ENCODE measurements around the gene PRKAR2B.

DNA sequence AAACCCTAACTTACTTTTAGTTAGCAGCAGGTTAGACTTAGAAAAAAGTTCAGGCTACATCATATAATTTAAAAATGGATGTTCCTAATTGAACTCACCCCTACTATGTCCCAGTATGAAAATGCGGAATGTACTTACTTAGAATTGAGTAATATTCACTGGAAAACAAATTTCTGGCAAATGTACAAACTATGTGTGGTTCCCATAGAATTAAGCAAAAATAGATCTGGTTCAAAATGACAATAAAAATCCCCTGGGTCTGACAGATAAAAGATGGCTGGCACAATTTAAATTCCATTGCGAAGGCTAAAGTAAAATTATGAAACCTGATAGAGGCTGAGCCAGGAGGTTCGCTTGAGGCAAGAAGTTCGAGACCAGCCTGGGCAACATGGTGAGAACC, 42.4 kb upstream of the PRKAR2B start:
- TF ChIP-seq, protein P1, sequence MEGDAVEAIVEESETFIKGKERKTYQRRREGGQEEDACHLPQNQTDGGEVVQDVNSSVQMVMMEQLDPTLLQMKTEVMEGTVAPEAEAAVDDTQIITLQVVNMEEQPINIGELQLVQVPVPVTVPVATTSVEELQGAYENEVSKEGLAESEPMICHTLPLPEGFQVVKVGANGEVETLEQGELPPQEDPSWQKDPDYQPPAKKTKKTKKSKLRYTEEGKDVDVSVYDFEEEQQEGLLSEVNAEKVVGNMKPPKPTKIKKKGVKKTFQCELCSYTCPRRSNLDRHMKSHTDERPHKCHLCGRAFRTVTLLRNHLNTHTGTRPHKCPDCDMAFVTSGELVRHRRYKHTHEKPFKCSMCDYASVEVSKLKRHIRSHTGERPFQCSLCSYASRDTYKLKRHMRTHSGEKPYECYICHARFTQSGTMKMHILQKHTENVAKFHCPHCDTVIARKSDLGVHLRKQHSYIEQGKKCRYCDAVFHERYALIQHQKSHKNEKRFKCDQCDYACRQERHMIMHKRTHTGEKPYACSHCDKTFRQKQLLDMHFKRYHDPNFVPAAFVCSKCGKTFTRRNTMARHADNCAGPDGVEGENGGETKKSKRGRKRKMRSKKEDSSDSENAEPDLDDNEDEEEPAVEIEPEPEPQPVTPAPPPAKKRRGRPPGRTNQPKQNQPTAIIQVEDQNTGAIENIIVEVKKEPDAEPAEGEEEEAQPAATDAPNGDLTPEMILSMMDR (IDR thresholded peaks at IDR 0.05) = no peak
- no peak for TF ChIP-seq ZFX (IDR thresholded peaks at IDR 0.05; ENCODE audit: borderline replicate concordance)
